Activated naive CD4-positive, alpha-beta T cell treated with anti-CD3 and anti-CD28 coated beads, Interleukin-2, amount 50 U/mL, for 72 hours (primary cell): ENCODE measurements around the gene PRKRIP1. TPM values are rescaled to one million over a fixed set of nuclear protein-coding genes. Genes with fewer than 3 reads are reported as not detected.

Experiments used
- ATAC-seq, 2 donors: fragments of 150-1000 bp; cut with Tn5 transposase; 2 replicates each; pipeline ENCODE4 v1.10.0; 2021; ENCODE audit warnings: mild to moderate bottlenecking in 2 of 2, moderate library complexity in 2 of 2
- DNase-seq, 2 donors: peaks; one replicate each; pipeline ENCODE4 v3.0.0; 2021 to 2022; ENCODE audit warnings: low spot score in 2 of 2
- H3K27ac Mint-ChIP-seq, 2 donors: one replicate each; pipeline ENCODE4 v1.8.0; 2022; ENCODE audit warnings: mild to moderate bottlenecking in 2 of 2, mixed read lengths in 2 of 2
- H3K36me3 Mint-ChIP-seq, 2 donors: one replicate each; pipeline ENCODE4 v1.8.0; 2022; ENCODE audit warnings: mixed read lengths in 2 of 2
- H3K9me3 Mint-ChIP-seq, 2 donors: one replicate each; pipeline ENCODE4 v1.8.0; 2022; ENCODE audit warnings: mixed read lengths in 2 of 2
- total RNA-seq, 2 donors: library from RNA; stranded (reverse); gene quantifications; one replicate each; pipeline ENCODE4 v1.2.3, GENCODE V29; 2022

PRKRIP1 gene
- total RNA-seq, 2 donors from 2014 or later, result 22.9 to 42.3 TPM

- H3K36me3 Mint-ChIP-seq, result peaks cover 6 to 49% of the 10 kb centered on the region in 2 donors
- DNase-seq, result no peak
- H3K9me3 Mint-ChIP-seq, result no peaks in the 10 kb centered on the region
- ATAC-seq, result no peak
- peak overlapping the region; percentile 58 to 91 for H3K27ac Mint-ChIP-seq
These were observed 20.9 kb downstream of the PRKRIP1 start for GRCh38 chr7:102417105-102417504.

- Mint-ChIP-seq H3K36me3 (peaks cover 6 to 48% of the 10 kb centered on the region in 2 donors), H3K27ac (peak overlapping the region in 1 of 2 donors; percentile 60), H3K9me3 (no peaks in the 10 kb centered on the region)
- no peak for DNase-seq
- ATAC-seq, result no peak
These were observed 22.4 kb downstream of the PRKRIP1 start for GRCh38 chr7:102418592-102418991.

GRCh38 chr7:102421706-102422240 is 25.6 kb downstream of the PRKRIP1 start:
- H3K36me3 Mint-ChIP-seq, result peaks cover 21 to 40% of the 10 kb centered on the region in 2 donors
- DNase-seq (no peak), ATAC-seq (no peak)
- H3K9me3 Mint-ChIP-seq, result no peaks in the 10 kb centered on the region
- H3K27ac Mint-ChIP-seq, result no peak overlapping the region

- H3K9me3 Mint-ChIP-seq, result no peaks in the 10 kb centered on the region
- DNase-seq (no peak), ATAC-seq (no peak)
- H3K36me3 Mint-ChIP-seq, result peaks cover 15 to 38% of the 10 kb centered on the region in 2 donors
- peak overlapping the region in 1 of 2 donors; percentile 98 for H3K27ac Mint-ChIP-seq
These were observed 28.0 kb downstream of the PRKRIP1 start for GRCh38 chr7:102424129-102424551.

GRCh38 chr7:102424787-102425218 is 28.6 kb downstream of the PRKRIP1 start:
- DNase-seq, result no peak
- H3K27ac Mint-ChIP-seq, result peak overlapping the region; percentile 98 to 99
- peaks cover 15 to 38% of the 10 kb centered on the region in 2 donors for H3K36me3 Mint-ChIP-seq
- no peak for ATAC-seq
- H3K9me3 Mint-ChIP-seq, result no peaks in the 10 kb centered on the region

GRCh38 chr7:102425639-102426267 is 29.6 kb downstream of the PRKRIP1 start:
- peaks cover 15 to 32% of the 10 kb centered on the region in 2 donors for H3K36me3 Mint-ChIP-seq
- ATAC-seq (peak; percentile 78), DNase-seq (peak; percentile 76 to 85)
- H3K9me3 Mint-ChIP-seq, result no peaks in the 10 kb centered on the region
- peak overlapping the region; percentile 98 to 99 for H3K27ac Mint-ChIP-seq

GRCh38 chr7:102426268-102427018 is 30.3 kb downstream of the PRKRIP1 start:
- H3K9me3 Mint-ChIP-seq, result no peaks in the 10 kb centered on the region
- peak overlapping the region; percentile 98 to 99 for H3K27ac Mint-ChIP-seq
- ATAC-seq (peak; percentile 79 to 86), DNase-seq (peak; percentile 68 to 90)
- peaks cover 15 to 28% of the 10 kb centered on the region in 2 donors for H3K36me3 Mint-ChIP-seq

- Mint-ChIP-seq H3K36me3 (peaks cover 15 to 28% of the 10 kb centered on the region in 2 donors), H3K9me3 (no peaks in the 10 kb centered on the region), H3K27ac (peak overlapping the region; percentile 98 to 99)
- DNase-seq (no peak), ATAC-seq (no peak)
These were observed 30.8 kb downstream of the PRKRIP1 start for GRCh38 chr7:102427019-102427405.

- DNase-seq (no peak), ATAC-seq (no peak)
- Mint-ChIP-seq H3K27ac (peak overlapping the region; percentile 77 to 85), H3K9me3 (no peaks in the 10 kb centered on the region), H3K36me3 (peaks cover 15 to 26% of the 10 kb centered on the region in 2 donors)
These were observed 33.2 kb downstream of the PRKRIP1 start for GRCh38 chr7:102429141-102429899.

GRCh38 chr7:102431617-102432298 is 35.6 kb downstream of the PRKRIP1 start:
- ATAC-seq (peak; percentile 33 to 48), DNase-seq (peak; percentile 42 to 67)
- H3K9me3 Mint-ChIP-seq, result no peaks in the 10 kb centered on the region
- peaks cover 8% of the 10 kb centered on the region in 2 donors for H3K36me3 Mint-ChIP-seq
- peak overlapping the region; percentile 77 to 81 for H3K27ac Mint-ChIP-seq

- Mint-ChIP-seq H3K36me3 (peaks cover 8% of the 10 kb centered on the region in 2 donors), H3K9me3 (no peaks in the 10 kb centered on the region), H3K27ac (peak overlapping the region; percentile 77 to 81)
- ATAC-seq, result peak; percentile 5 to 8
- no peak for DNase-seq
These were observed 36.5 kb downstream of the PRKRIP1 start for GRCh38 chr7:102432442-102433218.

- Mint-ChIP-seq H3K9me3 (no peaks in the 10 kb centered on the region), H3K36me3 (peaks cover under 1 to 8% of the 10 kb centered on the region in 2 donors), H3K27ac (peak within 1 kb of the TSS; percentile 81 to 86)
- peak; percentile 85 to 86 for DNase-seq
- peak; percentile 73 to 77 for ATAC-seq
These were observed 37.3 kb downstream of the PRKRIP1 start, which contains the start of gene ORAI2 for GRCh38 chr7:102433219-102434038. TSS of gene ORAI2 (plus strand) at chr7:102433575. CDS start at chr7:102438957, 5,382 bp downstream.

GRCh38 chr7:102434039-102434486 is 37.9 kb downstream of the PRKRIP1 start:
- Mint-ChIP-seq H3K9me3 (no peaks in the 10 kb centered on the region), H3K36me3 (peaks cover 0 to 8% of the 10 kb centered on the region in 2 donors), H3K27ac (peak overlapping the region; percentile 72 to 86)
- DNase-seq (no peak), ATAC-seq (peak; percentile 13 to 29)

GRCh38 chr7:102436118-102436517 is 40.0 kb downstream of the PRKRIP1 start:
- DNase-seq, result no peak
- ATAC-seq, result no peak
- Mint-ChIP-seq H3K27ac (peak overlapping the region; percentile 29 to 50), H3K9me3 (no peaks in the 10 kb centered on the region), H3K36me3 (peaks cover 0 to 8% of the 10 kb centered on the region in 2 donors)
